GM19397 (cell line): ENCODE data around the gene SNPH.
"Not testable (repeated sequence)": the region's sequence is repeated elsewhere in the genome, so short reads cannot be mapped to it uniquely, and the experiment has no call there.

Experiments used
- ATAC-seq: cut with Tn5 transposase; IDR thresholded peaks from one replicate; pipeline ENCODE4 v1.9.1; 2021; ENCODE audit warnings: mild to moderate bottlenecking, moderate library complexity; ENCODE audit not compliant: unreplicated experiment

The SNPH gene

GRCh38 chr20:1335961-1336698 is 70.0 kb downstream of the SNPH start:
- ATAC-seq, result no peak

DNA sequence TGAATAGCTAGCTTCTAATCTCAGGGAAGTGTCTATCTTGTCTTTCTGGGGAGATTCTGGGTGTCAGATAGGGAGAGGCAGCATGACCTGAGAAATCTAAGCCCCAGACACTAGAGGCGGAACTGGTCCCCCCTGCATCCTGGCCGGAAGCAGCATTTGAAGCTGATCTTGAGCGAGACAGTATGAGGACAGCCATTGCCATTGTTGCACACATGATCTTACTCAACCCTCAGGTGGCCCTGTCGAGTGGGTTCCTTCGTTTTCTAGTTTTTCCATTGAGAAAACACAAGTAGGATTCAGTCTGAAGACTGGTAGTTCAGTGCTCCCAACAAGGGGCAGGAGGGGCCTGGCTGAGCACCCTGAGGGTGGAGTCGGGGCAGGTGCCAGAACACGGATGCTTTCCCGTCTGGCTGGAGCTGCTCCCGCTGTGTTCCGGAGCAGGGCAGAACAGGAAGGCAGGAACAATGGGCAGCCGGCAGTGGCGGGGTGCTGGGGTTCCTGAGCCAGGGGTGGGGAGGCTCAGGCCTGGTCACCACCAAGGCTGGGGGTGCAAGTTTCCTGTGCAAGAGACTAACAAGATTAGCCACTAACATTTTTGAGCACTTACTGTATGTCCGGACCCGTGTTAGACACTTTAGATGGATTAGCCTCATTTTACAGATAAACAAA is 70.7 kb downstream of the SNPH start:
- ATAC-seq, result no peak

- ATAC-seq, result no peak
These were observed 71.3 kb downstream of the SNPH start for GRCh38 chr20:1337441-1337840.

GRCh38 chr20:1338096-1338495 is 72.0 kb downstream of the SNPH start:
- no peak for ATAC-seq

DNA sequence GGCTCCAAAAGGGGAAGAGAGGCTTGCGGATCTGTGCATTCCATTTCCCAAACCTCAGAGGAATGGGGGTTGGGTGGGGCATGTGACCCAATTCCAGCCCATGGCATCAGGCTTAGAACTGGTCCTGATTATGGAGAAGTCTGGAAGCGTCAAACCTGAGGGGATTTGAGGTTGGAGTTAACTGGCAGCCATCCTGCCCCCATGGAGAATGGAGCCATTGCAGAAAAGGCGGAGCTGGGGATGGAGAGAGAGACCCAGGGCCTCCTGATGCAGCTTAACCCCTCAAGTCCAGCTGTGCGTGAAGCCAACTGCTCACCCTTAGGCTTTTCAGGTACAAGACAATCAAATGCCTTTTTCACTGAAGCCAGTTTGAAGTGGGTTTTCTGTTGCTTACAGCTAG is 72.7 kb downstream of the SNPH start:
- ATAC-seq, result no peak

DNA sequence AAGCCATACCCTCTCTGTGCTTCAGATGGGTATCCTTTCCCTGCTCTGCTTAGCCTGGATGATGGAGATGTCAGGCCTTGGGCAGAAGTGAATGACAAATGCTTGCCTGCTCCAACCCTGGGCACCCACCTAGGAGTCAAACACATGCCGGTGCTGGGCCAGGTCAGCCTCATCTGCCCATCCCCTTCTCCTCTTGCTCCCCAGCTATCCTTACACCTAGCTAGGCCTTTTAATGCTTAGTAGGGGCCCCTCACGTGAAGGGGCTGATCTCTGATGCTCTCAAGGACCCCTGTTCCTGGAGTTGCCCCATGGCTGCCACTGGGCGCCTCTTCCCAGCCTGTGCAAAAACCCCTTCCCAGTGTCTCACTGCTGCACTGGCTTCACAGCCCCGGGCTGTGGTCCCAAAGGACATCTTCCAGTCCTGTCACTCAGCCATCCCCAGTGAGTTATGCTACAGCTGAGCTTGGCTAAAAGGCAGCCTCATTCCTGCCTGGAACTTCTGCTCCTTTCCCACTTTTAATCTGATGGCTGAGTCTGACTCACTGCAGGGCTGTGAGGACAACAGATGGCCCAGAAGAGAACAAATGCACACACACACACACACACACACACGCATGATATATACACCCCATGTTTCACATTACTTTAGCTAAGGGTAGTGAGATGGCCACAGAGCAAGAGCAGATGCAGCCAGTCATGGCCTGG is 75.6 kb downstream of the SNPH start:
- ATAC-seq, result no peak

DNA sequence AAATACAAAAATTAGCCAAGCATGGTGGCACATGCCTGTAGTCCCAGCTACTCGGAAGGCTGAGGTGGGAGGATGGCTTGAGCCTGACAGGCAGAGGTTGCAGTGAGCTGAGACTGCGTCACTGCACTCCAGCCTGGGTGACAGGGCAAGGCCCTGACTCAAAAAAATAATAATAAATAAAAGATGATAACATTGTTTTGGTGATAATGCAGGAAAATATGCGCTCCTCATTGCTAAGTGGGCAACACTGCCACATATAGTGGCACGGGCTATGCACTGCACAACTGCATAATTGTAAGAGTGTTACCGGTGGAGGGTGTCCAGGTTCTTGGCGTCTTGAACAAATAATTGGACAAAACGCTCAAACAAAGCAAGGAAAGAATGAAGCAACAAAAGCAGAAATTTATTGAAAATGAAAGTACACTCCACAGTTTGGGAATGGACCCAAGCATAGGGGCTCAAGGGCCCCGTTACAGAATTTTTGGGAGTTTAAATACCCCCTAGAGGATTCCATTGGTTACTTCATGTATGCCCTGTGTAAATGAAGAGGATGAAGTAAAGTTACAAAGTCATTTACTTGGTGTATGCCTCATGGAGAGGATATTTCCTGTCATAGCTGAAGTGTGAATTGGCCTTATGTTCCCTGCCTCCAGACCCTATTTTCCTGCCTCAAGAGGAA is 77.5 kb downstream of the SNPH start:
- not testable (repeated sequence) for ATAC-seq

DNA sequence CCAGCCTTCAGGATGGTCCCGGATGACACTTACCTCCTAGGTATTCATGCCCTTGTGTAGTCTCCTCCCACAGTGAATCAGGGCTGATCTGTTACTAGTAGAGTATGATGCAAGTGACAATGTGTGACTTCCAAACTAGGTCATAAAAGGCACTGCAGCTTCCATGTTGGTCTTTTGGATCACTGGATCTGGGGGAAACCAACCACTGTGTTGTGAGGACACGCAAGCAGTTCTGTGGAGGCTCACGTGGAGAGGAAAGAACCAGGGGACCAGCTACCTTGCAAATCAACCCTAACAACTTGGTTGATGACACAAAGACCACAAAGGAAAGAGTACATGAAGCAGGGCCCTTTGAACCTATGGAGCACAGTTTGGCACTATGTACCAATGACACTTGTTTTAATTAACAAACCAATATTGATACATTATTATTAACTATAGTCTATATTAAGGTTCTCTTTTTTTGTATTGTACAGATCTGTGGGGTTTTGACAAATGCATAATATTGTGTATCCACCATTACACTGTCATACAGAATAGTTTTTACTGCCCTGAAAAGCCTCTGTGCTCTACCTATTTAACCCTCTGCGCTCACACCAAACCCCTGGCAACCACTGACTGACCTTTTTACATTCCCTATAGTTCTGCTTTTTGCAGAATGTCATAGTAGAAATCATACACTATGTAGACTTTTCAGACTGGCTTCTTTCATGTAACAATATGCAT is 79.1 kb downstream of the SNPH start:
- no peak for ATAC-seq

DNA sequence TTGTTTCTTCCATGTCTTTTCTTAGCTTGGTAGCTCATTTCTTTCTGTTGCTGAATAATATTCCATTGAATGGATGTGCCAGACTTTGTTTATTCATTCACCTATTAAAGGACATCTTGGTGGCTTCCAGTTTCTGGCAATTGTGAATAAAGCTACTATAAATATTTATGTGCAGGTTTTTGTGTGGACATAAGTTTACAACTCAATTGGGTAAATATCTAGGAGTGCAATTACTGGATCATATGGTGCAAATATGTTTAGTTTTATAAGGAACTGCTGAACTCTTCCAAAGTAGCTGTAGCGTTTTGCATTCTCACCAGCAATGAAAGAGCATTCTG is 79.6 kb downstream of the SNPH start:
- no peak for ATAC-seq

GRCh38 chr20:1346315-1346969 is 80.3 kb downstream of the SNPH start:
- ATAC-seq, result no peak

DNA sequence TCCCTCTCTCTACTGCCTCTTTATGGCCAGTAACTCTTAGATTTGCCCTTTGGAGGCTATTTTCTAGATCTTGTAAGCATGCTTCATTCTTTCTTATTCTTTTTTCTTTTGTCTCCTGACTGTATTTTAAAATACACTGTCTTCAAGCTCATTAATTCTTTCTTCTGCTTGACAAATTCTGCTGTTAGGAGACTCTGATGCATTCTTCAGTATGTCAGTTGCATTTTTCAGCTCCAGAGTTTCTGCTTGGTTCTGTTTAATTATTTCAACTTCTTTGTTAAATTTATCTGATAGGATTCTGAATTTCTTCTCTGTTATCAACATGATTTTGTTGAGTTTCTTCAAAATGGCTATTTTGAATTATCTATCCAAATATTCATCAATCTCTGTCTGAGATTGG is 87.9 kb downstream of the SNPH start:
- no peak for ATAC-seq

DNA sequence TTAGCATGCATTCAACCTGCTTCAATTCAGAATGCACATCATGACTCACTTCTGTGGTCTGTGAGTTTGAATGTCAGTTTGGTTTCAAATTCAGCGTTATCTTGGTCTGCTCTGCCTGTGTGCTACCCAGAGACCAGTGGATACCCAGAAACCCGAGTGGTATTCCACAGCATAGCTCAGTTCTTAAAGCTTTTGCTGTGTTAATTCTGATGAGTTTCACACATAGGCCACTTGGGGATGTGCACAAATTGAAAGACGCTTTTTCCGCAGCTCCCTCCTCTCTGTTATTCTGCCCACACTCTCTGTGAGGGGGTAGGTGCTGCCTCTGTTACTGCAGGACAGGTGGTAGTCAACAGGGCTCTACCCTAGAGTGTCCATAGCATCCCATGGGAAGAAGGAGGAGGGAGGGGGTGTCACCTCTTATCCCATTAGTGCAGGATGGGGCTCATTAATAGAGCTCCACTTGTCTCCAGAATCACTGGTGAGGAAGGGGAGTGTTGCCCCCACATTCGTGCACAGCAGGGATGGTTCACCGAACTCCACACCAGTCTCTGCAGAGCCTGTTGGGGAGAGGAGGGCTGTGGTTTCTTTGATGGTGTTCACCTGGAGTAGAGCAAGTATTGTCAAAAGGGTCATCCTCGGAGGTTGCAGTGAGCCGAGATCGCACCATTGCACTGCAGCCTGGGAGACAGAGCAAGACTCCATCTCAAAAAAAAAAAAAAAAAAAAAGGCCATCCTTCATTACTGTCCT is 92.0 kb downstream of the SNPH start:
- no peak for ATAC-seq
